ENCODE measurements around the gene SLC15A1.

GRCh38 chr13:98678741-98679140 lies 73.7 kb downstream of the SLC15A1 start:
- TF ChIP-seq EP300 (IDR thresholded peaks at IDR 0.05): no peak
- TF ChIP-seq POLR2A (IDR thresholded peaks at IDR 0.05): no peak
- TF ChIP-seq CTCF (IDR thresholded peaks at IDR 0.05): no peak
- TF ChIP-seq POLR2AphosphoS5 (IDR thresholded peaks at IDR 0.05): no peak
